ENCODE data around the gene SYK.
A peak's percentile ranks its signal among the peaks of the same experiment; 100 is the strongest.
"Not testable (repeated sequence)": the region's sequence is repeated elsewhere in the genome, so short reads cannot be mapped to it uniquely, and the experiment has no call there.

The SYK gene

GRCh38 chr9:90801241-90801972, at the start of gene SYK:
Gene SYK (plus strand): TSS chr9:90801819. CDS start chr9:90843899, 42,080 bp downstream.
- peak in 2 of 14 donors; percentile 15 to 34 for DNase-seq

- DNase-seq, result peak in 1 of 14 donors; percentile 35
These were observed 45.9 kb upstream of the SYK start for GRCh38 chr9:90755514-90756371.

GRCh38 chr9:90760577-90760976, 41.0 kb upstream of the SYK start:
- DNase-seq, result not testable (repeated sequence)

GRCh38 chr9:90766731-90767130, 34.9 kb upstream of the SYK start:
- DNase-seq, result no peak

DNA sequence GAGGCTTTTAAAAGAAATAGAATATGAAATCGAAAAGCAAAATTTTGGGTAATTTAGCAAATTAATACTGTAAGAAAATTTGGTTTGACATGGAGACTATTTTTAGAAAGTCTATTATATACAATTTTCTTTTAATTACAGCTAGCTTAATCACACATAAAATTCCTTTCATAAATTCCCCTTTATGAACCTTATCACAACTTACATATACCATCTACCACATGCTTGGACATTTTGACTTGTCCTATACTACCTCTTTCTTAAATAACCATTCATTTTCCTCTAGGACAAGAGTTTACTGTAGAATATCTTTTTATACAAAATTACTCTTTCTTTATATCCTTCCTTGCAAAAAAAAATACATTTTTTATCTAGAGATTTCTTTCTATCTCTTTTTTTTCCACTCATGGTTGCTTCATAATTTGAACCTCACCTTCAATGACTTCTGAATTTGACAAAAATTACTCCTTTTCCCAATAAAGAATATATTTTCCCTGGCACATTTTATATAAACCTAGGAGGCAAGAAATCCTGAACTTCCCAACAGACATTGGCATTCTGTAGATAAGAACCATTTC, 34.0 kb upstream of the SYK start:
- DNase-seq, result no peak

- DNase-seq, result no peak
These were observed 31.4 kb upstream of the SYK start for GRCh38 chr9:90770182-90770738.

GRCh38 chr9:90770927-90771326, 30.7 kb upstream of the SYK start:
- DNase-seq, result no peak

- no peak for DNase-seq
These were observed 29.2 kb upstream of the SYK start for GRCh38 chr9:90772386-90772785.

DNA sequence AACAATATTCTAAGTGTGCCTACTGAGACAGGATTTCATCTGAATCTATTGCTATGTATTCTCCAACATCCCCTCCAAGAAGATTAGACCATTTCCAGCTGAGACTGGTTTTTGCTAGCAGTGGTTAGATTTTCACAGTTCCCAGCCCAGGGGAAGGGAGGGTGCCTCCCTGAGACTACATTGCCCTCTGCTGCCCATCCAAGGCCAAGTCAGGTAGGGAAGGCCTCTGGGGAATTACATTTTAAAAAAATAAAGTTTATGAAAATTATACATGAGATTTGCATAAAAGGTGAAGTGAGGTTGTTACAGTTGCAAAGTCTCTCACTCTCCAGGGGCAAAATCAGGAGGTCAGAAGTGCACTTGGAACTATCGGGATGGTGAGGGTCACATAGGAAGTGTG, 28.0 kb upstream of the SYK start:
- no peak for DNase-seq

DNA sequence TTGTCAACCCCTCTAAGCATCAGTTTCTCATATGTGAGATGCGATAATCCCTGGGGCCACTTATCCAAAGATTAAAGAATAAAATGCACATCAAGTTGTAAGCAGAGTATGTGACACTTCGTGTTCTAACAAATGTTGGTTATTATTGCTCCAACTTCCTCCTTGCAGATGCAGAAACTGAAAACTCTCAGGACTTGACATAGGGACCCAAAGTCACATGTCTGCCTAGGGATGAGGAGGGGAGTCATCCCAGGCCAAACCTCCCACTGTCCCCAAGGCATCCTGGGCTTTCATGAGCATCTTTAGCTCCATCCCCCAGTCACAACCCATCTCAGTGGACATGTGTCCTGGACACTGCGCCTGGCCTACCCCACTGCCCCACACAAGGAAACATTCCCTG, 27.5 kb upstream of the SYK start:
- DNase-seq, result no peak

DNA sequence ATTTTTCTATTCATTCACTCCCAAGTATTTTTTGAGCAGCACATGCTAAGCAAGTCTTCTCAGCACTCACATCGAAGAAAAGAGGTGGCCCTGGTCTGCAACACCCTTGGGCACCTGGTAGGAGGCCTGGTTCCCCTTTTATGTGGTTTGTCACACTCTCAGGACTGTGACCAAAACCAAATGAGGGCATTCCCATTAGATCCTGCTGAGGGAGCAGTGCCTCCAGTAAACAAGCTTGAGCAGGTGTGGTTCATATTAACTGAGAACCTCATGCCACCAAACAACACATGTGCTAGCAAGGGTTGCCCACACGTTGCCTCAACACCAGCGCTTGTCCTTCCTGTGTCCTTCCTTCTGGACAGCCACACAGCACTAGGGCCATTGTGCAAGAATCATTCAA, 26.9 kb upstream of the SYK start:
- no peak for DNase-seq

- DNase-seq, result no peak
These were observed 26.0 kb upstream of the SYK start for GRCh38 chr9:90775657-90776056.

DNA sequence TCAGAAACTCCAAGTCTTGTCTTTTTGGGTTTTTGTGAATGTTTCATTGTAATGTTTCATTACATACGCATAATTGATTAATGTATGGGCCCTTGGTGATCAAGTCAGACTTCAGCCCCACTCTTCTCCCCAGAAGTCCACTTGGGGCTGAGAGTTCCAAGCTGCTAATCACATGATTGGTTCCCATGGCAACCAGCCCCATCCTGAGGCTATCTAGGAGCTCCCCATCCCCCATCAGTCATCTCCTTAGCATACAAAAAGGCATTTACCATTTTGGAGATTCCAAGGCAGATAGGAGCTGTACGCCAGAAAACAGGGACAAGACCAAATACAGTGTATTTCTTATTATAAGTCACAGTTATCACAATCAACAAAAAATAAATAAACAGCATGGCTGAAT, 22.9 kb upstream of the SYK start:
- DNase-seq, result no peak

GRCh38 chr9:90783552-90783951, 18.1 kb upstream of the SYK start:
- no peak for DNase-seq

DNA sequence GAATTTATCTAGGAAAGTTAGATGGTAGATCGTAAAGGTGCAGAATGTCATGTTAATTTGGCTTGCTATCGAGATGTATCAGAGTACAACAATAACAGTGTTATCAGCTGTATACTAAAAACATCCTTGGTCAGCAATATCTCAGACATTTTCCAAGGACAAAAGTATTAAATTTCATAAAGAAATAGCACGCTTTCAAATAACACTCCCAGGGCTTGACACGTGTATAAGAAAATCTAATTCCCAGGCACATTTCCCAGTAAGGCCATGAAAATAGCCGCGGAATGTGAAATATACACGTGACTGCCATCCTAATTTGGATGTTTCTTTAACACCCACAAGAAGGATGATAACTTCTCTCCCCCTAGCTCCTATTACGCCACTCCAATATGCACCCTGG, 17.7 kb upstream of the SYK start:
- no peak for DNase-seq

- no peak for DNase-seq
These were observed 13.7 kb upstream of the SYK start for GRCh38 chr9:90787771-90788460.

DNA sequence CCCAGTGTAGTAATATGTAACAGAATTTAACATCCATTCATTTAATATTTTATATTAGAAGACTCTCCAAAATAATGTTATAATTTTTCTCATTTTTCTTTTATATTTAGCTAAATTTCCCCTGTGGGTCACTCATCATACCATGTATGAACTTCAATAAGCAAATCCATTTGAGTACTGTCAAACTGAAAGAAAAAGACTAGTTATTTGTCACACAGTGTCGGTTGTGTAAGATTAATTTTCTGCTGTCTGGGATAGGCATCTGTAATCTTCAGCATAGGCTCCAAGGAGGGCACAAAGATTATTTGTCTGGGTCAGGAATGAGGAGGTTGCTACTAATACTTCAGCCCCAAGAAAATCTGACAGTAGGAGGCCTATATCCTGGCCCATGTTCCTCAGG, 13.1 kb upstream of the SYK start:
- DNase-seq, result not testable (repeated sequence)

DNA sequence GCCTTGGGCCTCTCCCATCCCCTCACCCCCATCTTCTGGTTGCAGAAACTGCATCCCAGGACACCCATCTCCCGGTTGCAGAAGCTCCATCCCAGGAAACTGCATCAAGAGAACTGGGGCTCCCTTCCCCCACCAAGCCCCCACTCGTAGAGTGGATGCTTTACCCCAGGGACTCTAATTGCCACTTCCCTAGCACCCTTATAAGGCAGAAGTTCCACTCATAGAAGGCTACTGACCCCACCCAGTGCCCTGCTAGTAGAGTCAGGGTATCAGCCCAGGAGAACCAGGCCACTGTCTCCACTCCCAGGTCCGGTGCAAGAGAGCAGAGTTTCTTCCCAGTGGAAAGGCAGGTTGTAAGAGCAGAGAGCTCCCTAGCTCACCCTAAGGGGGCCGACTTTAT, 12.2 kb upstream of the SYK start:
- DNase-seq, result no peak

GRCh38 chr9:90789862-90790261, 11.8 kb upstream of the SYK start:
- no peak for DNase-seq

- not testable (repeated sequence) for DNase-seq
These were observed 8.6 kb upstream of the SYK start for GRCh38 chr9:90793024-90793423.

GRCh38 chr9:90793729-90794128, 7.9 kb upstream of the SYK start:
- no peak for DNase-seq

- DNase-seq, result no peak
These were observed 6.5 kb upstream of the SYK start for GRCh38 chr9:90795084-90795483.

All from C1 segment of cervical spinal cord (tissue), 14 donors.